GM12892 (cell line): ENCODE data around the gene SNX13.

Source experiments
- POLR2A ChIP-seq: IDR thresholded peaks from 2 replicates; pipeline ENCODE4 v1.6.1; 2011; ENCODE audit warnings: low read depth, low read length, control low read depth
- POLR2AphosphoS5 ChIP-seq: IDR thresholded peaks from 2 replicates; pipeline ENCODE4 v1.6.1; 2011; ENCODE audit warnings: low read depth, low read length, control low read depth

GRCh38 chr7:17942231-17942630 is 1.9 kb upstream of the SNX13 start:
- no peak for TF ChIP-seq POLR2AphosphoS5
- TF ChIP-seq POLR2A, result no peak
